ENCODE measurements around the gene REV3L. TPM values are rescaled to one million over a fixed set of nuclear protein-coding genes. Genes with fewer than 3 reads are reported as not detected.

Gene REV3L
- total and polyA plus RNA-seq, 2 donors (not counting 1 experiment from before 2014, with no cell fraction given), result 4.7 to 37.9 TPM

GRCh38 chr6:111423960-111424846, 58.8 kb downstream of the REV3L start:
- H4K20me1 ChIP-seq (ENCODE audit: control insufficient read depth, insufficient read depth, low read length, poor library complexity, severe bottlenecking), result peaks cover 23% of the 10 kb centered on the region
- H3K79me2 ChIP-seq (ENCODE audit: control insufficient read depth, insufficient read depth, low read length), result peaks cover 85% of the 10 kb centered on the region
- no peak overlapping the region for H3K27ac ChIP-seq (ENCODE audit: low read length in 2 of 2)
- no peak overlapping the region for H3K4me3 Mint-ChIP-seq
- peaks cover 16% of the 10 kb centered on the region for H3K4me1 Mint-ChIP-seq
- no peak overlapping the region for H3K9ac ChIP-seq (ENCODE audit: low read length)
- H3K27me3 ChIP-seq (replicated peaks in 1 of 4; ENCODE audit: control extremely low read depth in 1 of 4, control insufficient read depth in 3 of 4, insufficient read depth in 4 of 4, low read length in 3 of 4), result no peaks in the 10 kb centered on the region
- no peak overlapping the region for H3K4me3 ChIP-seq (ENCODE audit: control extremely low read depth in 1 of 5, extremely low read depth in 1 of 5, insufficient read depth in 1 of 5, low read depth in 2 of 5, low read length in 4 of 5)
- H3K9me3 Mint-ChIP-seq (ENCODE audit: insufficient read depth), result peaks cover 7% of the 10 kb centered on the region
- H3K9me3 ChIP-seq (ENCODE audit: control extremely low read depth in 1 of 3, control insufficient read depth in 2 of 3, insufficient read depth in 1 of 3, low read length in 2 of 3), result peaks cover 0 to 8% (median 5%) of the 10 kb centered on the region in 3 donors
- DNase-seq (no peak), ATAC-seq (ENCODE audit: low read depth) (no peak)
- TF ChIP-seq CTCF (IDR thresholded peaks at IDR 0.05), result no peak
- no peak overlapping the region for H3K4me2 ChIP-seq (replicated peaks; ENCODE audit: low read depth, low read length, poor library complexity, severe bottlenecking)
- no peaks in the 10 kb centered on the region for H3K36me3 ChIP-seq (replicated peaks in 1 of 2; ENCODE audit: control extremely low read depth in 1 of 2, control insufficient read depth in 1 of 2, extremely low read depth in 1 of 2, insufficient read depth in 2 of 2, low read length in 1 of 2)
- H3K4me1 ChIP-seq (ENCODE audit: control insufficient read depth in 2 of 2, insufficient read depth in 2 of 2, low read length in 2 of 2), result peaks cover 14 to 15% of the 10 kb centered on the region in 2 donors
- CTCF ChIA-PET, result no interaction called here
- H2AFZ ChIP-seq (ENCODE audit: insufficient read depth, low read depth, low read length, poor library complexity, severe bottlenecking), result no peak overlapping the region
- POLR2A ChIA-PET, result no interaction called here
- no peaks in the 10 kb centered on the region for H3K27me3 Mint-ChIP-seq
- 87% methylated on average over 2 of the region's 5 CpGs for WGBS (ENCODE audit: insufficient coverage)
- H3K27ac Mint-ChIP-seq, result no peak overlapping the region
- intact Hi-C loops (cut with micrococcal nuclease), result no loop called here

- Histone ChIP-seq H3K79me2 (ENCODE audit: control insufficient read depth, insufficient read depth, low read length) (peaks cover 83% of the 10 kb centered on the region), H3K27ac (ENCODE audit: low read length in 2 of 2) (no peak overlapping the region), H4K20me1 (ENCODE audit: control insufficient read depth, insufficient read depth, low read length, poor library complexity, severe bottlenecking) (peaks cover 23% of the 10 kb centered on the region), H3K36me3 (replicated peaks in 1 of 2; ENCODE audit: control extremely low read depth in 1 of 2, control insufficient read depth in 1 of 2, extremely low read depth in 1 of 2, insufficient read depth in 2 of 2, low read length in 1 of 2) (no peaks in the 10 kb centered on the region), H3K9ac (ENCODE audit: low read length) (no peak overlapping the region), H3K4me3 (ENCODE audit: control extremely low read depth in 1 of 5, extremely low read depth in 1 of 5, insufficient read depth in 1 of 5, low read depth in 2 of 5, low read length in 4 of 5) (no peak overlapping the region), H3K4me2 (replicated peaks; ENCODE audit: low read depth, low read length, poor library complexity, severe bottlenecking) (no peak overlapping the region), H3K9me3 (ENCODE audit: control extremely low read depth in 1 of 3, control insufficient read depth in 2 of 3, insufficient read depth in 1 of 3, low read length in 2 of 3) (no peaks in the 10 kb centered on the region), H2AFZ (ENCODE audit: insufficient read depth, low read depth, low read length, poor library complexity, severe bottlenecking) (no peak overlapping the region), H3K4me1 (ENCODE audit: control insufficient read depth in 2 of 2, insufficient read depth in 2 of 2, low read length in 2 of 2) (peaks cover 14 to 15% of the 10 kb centered on the region in 2 donors), H3K27me3 (replicated peaks in 1 of 4; ENCODE audit: control extremely low read depth in 1 of 4, control insufficient read depth in 3 of 4, insufficient read depth in 4 of 4, low read length in 3 of 4) (no peaks in the 10 kb centered on the region)
- H3K27ac Mint-ChIP-seq, result no peak overlapping the region
- H3K27me3 Mint-ChIP-seq, result no peaks in the 10 kb centered on the region
- H3K4me3 Mint-ChIP-seq, result no peak overlapping the region
- H3K4me1 Mint-ChIP-seq, result peaks cover 16% of the 10 kb centered on the region
- intact Hi-C loops (cut with micrococcal nuclease), result no loop called here
- ChIA-PET CTCF (interaction anchor here (0.6 kb wide), 1 partner anchor 620 kb away, joined by 4 read pairs; no protein-coding TSS in a partner anchor), POLR2A (no interaction called here)
- H3K9me3 Mint-ChIP-seq (ENCODE audit: insufficient read depth), result no peaks in the 10 kb centered on the region
- DNase-seq, result no peak
- TF ChIP-seq EZH2 (IDR thresholded peaks at IDR 0.05; ENCODE audit: borderline replicate concordance, insufficient read depth, low read depth, low read length, poor library complexity, severe bottlenecking) (no peak), CTCF (IDR thresholded peaks at IDR 0.05) (no peak)
- ATAC-seq (ENCODE audit: low read depth), result no peak
- 82% methylated on average over 2 of the region's 2 CpGs for WGBS (ENCODE audit: insufficient coverage)
Observed at GRCh38 chr6:111423055-111423633, 59.9 kb downstream of the REV3L start.
